Lower leg skin (tissue), 3 donors: ENCODE measurements around the gene CLDN1.

Source experiments
- POLR2A ChIP-seq, 2 donors: fragments of 450-650 bp; IDR thresholded peaks; one replicate each; pipeline ENCODE4 v1.6.1; 2016 to 2017; ENCODE audit warnings: antibody characterized with exemption in 2 of 2, mild to moderate bottlenecking in 1 of 2, moderate library complexity in 1 of 2
- TF ChIP-seq, protein P1 (sequence below), 3 donors: fragments of 450-650 bp; IDR thresholded peaks; one replicate each; pipeline ENCODE4 v1.5.1; 2016; ENCODE audit warnings: antibody characterized with exemption in 3 of 3, mild to moderate bottlenecking in 3 of 3, moderate library complexity in 2 of 3

DNA sequence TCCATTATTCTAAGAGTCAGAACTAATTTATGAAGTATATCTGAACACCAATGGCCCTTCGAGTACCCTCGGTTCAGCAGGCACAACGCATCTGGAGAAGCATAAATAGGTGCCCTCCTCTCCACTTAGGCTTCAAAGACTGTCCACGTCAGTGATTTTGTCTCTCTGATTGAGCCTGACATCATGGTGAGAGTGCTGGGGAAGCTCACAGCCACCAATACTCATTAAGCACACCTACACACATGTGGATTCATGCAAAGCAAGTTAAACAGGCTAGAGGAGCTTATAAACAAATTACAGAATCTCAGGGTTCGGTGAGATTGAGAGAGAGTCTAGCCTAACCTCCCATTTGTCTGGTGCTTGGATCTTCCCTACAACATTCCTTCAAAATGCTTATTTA, 3.6 kb downstream of the CLDN1 start:
- TF ChIP-seq, protein P1, sequence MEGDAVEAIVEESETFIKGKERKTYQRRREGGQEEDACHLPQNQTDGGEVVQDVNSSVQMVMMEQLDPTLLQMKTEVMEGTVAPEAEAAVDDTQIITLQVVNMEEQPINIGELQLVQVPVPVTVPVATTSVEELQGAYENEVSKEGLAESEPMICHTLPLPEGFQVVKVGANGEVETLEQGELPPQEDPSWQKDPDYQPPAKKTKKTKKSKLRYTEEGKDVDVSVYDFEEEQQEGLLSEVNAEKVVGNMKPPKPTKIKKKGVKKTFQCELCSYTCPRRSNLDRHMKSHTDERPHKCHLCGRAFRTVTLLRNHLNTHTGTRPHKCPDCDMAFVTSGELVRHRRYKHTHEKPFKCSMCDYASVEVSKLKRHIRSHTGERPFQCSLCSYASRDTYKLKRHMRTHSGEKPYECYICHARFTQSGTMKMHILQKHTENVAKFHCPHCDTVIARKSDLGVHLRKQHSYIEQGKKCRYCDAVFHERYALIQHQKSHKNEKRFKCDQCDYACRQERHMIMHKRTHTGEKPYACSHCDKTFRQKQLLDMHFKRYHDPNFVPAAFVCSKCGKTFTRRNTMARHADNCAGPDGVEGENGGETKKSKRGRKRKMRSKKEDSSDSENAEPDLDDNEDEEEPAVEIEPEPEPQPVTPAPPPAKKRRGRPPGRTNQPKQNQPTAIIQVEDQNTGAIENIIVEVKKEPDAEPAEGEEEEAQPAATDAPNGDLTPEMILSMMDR (IDR thresholded peaks at IDR 0.05), result no peak
- no peak for TF ChIP-seq POLR2A (IDR thresholded peaks at IDR 0.05)
